Activated CD4-positive, alpha-beta T cell treated with anti-CD3 and anti-CD28 coated beads, Interleukin-2, amount 10 ng/mL, durations not matched to agents 7 days and 5 days (primary cell): ENCODE measurements around the gene FNDC10. TPM values are rescaled to one million over a fixed set of nuclear protein-coding genes. Genes with fewer than 3 reads are reported as not detected.

Experiments
- CTCF ChIA-PET: fragments of 350-600 bp; sonication (Branson Sonifier 250); formaldehyde crosslinking; loops from one replicate; lab custom pipeline; 2021; ENCODE audit warnings: antibody characterized with exemption; lab: Charles Lee
- POLR2A ChIA-PET: fragments of 350-600 bp; sonication (Branson Sonifier 250); formaldehyde crosslinking; loops from one replicate; lab custom pipeline; 2021; ENCODE audit warnings: antibody characterized with exemption; lab: Charles Lee
- DNase-seq: peaks from one replicate; pipeline ENCODE4 v3.0.0-alpha.2; 2020
- H3K27ac Mint-ChIP-seq: one replicate; pipeline ENCODE4 v1.8.0; 2021; ENCODE audit warnings: mild to moderate bottlenecking, moderate library complexity, mixed read lengths
- H3K27me3 Mint-ChIP-seq: one replicate; pipeline ENCODE4 v1.8.0; 2021; ENCODE audit warnings: mixed read lengths
- H3K36me3 Mint-ChIP-seq: one replicate; pipeline ENCODE4 v1.8.0; 2021; ENCODE audit warnings: low read depth, mixed read lengths
- H3K4me1 Mint-ChIP-seq: one replicate; pipeline ENCODE4 v1.8.0; 2021; ENCODE audit warnings: mixed read lengths
- H3K4me3 Mint-ChIP-seq: one replicate; pipeline ENCODE4 v1.8.0; 2021; ENCODE audit warnings: mild to moderate bottlenecking, moderate library complexity, mixed read lengths
- H3K9me3 Mint-ChIP-seq: one replicate; pipeline ENCODE4 v1.8.0; 2021; ENCODE audit warnings: mixed read lengths
- total RNA-seq, 2 experiments: library from RNA; stranded (reverse); gene quantifications; one replicate each; pipeline ENCODE4 v1.2.3, GENCODE V29; 2021

Gene FNDC10
- total RNA-seq, 2 experiments from 2014 or later, result 6.2 to 7.9 TPM

GRCh38 chr1:1617516-1617915 lies 17.6 kb upstream of the FNDC10 start:
- DNase-seq, result no peak
- Mint-ChIP-seq H3K4me3 (peak overlapping the region; percentile 79), H3K9me3 (no peaks in the 10 kb centered on the region), H3K27ac (peak overlapping the region; percentile 76), H3K36me3 (peaks cover 7% of the 10 kb centered on the region), H3K27me3 (no peaks in the 10 kb centered on the region), H3K4me1 (peaks cover 26% of the 10 kb centered on the region)
- ChIA-PET POLR2A (no interaction called here), CTCF (interaction anchor here (0.6 to 1.6 kb wide), 3 partner anchors 12 to 167 kb away, joined by 3 to 6 read pairs (median 3); no protein-coding TSS in a partner anchor)

- DNase-seq, result no peak
- POLR2A ChIA-PET, result no interaction called here
- peak overlapping the region; percentile 76 for H3K27ac Mint-ChIP-seq
- peaks cover 7% of the 10 kb centered on the region for H3K36me3 Mint-ChIP-seq
- no peaks in the 10 kb centered on the region for H3K27me3 Mint-ChIP-seq
- no peaks in the 10 kb centered on the region for H3K9me3 Mint-ChIP-seq
- CTCF ChIA-PET, result interaction anchor here (0.6 to 1.6 kb wide), 3 partner anchors 10 to 63 kb away, joined by 3 to 6 read pairs (median 3); no protein-coding TSS in a partner anchor
- H3K4me3 Mint-ChIP-seq, result peak overlapping the region; percentile 79
- peaks cover 30% of the 10 kb centered on the region for H3K4me1 Mint-ChIP-seq
These were observed 16.9 kb upstream of the FNDC10 start for GRCh38 chr1:1616838-1617237.

GRCh38 chr1:1616045-1616790 lies 16.3 kb upstream of the FNDC10 start:
- Mint-ChIP-seq H3K27me3 (no peaks in the 10 kb centered on the region), H3K4me1 (peaks cover 30% of the 10 kb centered on the region), H3K4me3 (peak overlapping the region; percentile 79), H3K36me3 (peaks cover 7% of the 10 kb centered on the region), H3K27ac (peak overlapping the region; percentile 88), H3K9me3 (no peaks in the 10 kb centered on the region)
- peak; percentile 43 for DNase-seq
- ChIA-PET POLR2A (interaction anchor here (0.5 kb wide), 1 partner anchor 63 kb away, joined by 3 read pairs; no protein-coding TSS in a partner anchor), CTCF (interaction anchor here (0.8 to 1.6 kb wide), 7 partner anchors 10 to 632 kb away, joined by 3 to 6 read pairs (median 3); no protein-coding TSS in a partner anchor)

GRCh38 chr1:1615256-1616044 lies 15.5 kb upstream of the FNDC10 start, which contains the start of gene MIB2:
MIB2 (plus strand) TSS chr1:1615500; CDS start chr1:1623453, 7,953 bp downstream.
- peaks cover 30% of the 10 kb centered on the region for H3K4me1 Mint-ChIP-seq
- H3K4me3 Mint-ChIP-seq, result peak within 1 kb of the TSS; percentile 89
- H3K9me3 Mint-ChIP-seq, result no peaks in the 10 kb centered on the region
- ChIA-PET CTCF (interaction anchor here (0.5 to 1.4 kb wide), 10 partner anchors 11 to 631 kb away, joined by 3 to 4 read pairs (median 3); partner anchors contain the start of gene CCNL2), POLR2A (interaction anchor here (0.5 kb wide), 1 partner anchor 64 kb away, joined by 3 read pairs; no protein-coding TSS in a partner anchor)
- no peaks in the 10 kb centered on the region for H3K27me3 Mint-ChIP-seq
- DNase-seq, result peak; percentile 97
- H3K27ac Mint-ChIP-seq, result peak within 1 kb of the TSS; percentile 97
- peaks cover 7% of the 10 kb centered on the region for H3K36me3 Mint-ChIP-seq

GRCh38 chr1:1614954-1615255 lies 15.0 kb upstream of the FNDC10 start:
- Mint-ChIP-seq H3K36me3 (peaks cover 7% of the 10 kb centered on the region), H3K27me3 (no peaks in the 10 kb centered on the region), H3K9me3 (no peaks in the 10 kb centered on the region), H3K4me3 (peak overlapping the region; percentile 89), H3K27ac (peak overlapping the region; percentile 97), H3K4me1 (peaks cover 30% of the 10 kb centered on the region)
- CTCF ChIA-PET, result interaction anchor here (0.7 to 1.9 kb wide), 8 partner anchors 11 to 631 kb away, joined by 3 to 5 read pairs (median 3); partner anchors contain the start of gene CCNL2
- POLR2A ChIA-PET, result no interaction called here
- no peak for DNase-seq

- Mint-ChIP-seq H3K27ac (peak overlapping the region; percentile 97), H3K36me3 (peaks cover 7% of the 10 kb centered on the region), H3K4me1 (peaks cover 30% of the 10 kb centered on the region), H3K4me3 (peak overlapping the region; percentile 89), H3K27me3 (no peaks in the 10 kb centered on the region), H3K9me3 (no peaks in the 10 kb centered on the region)
- peak; percentile 65 for DNase-seq
- ChIA-PET POLR2A (no interaction called here), CTCF (interaction anchor here (0.5 to 1.9 kb wide), 12 partner anchors 11 to 294 kb away, joined by 3 to 5 read pairs (median 3); partner anchors contain the start of genes CCNL2 and FNDC10)
These were observed 14.4 kb upstream of the FNDC10 start for GRCh38 chr1:1614204-1614953.

- DNase-seq, result no peak
- Mint-ChIP-seq H3K4me3 (peak overlapping the region; percentile 89), H3K4me1 (peaks cover 30% of the 10 kb centered on the region), H3K36me3 (peaks cover 7% of the 10 kb centered on the region), H3K27ac (peak overlapping the region; percentile 97), H3K27me3 (no peaks in the 10 kb centered on the region), H3K9me3 (no peaks in the 10 kb centered on the region)
- CTCF ChIA-PET, result interaction anchor here (0.7 to 1.9 kb wide), 8 partner anchors 10 to 295 kb away, joined by 3 to 5 read pairs (median 3); partner anchors contain the start of gene FNDC10
- POLR2A ChIA-PET, result interaction anchor here (0.6 kb wide), 1 partner anchor 651 kb away, joined by 3 read pairs; no protein-coding TSS in a partner anchor
These were observed 13.7 kb upstream of the FNDC10 start for GRCh38 chr1:1613509-1614082.

- no peak overlapping the region for H3K27ac Mint-ChIP-seq
These were observed 12.1 kb upstream of the FNDC10 start for GRCh38 chr1:1612104-1612400.

GRCh38 chr1:1610796-1611195 lies 10.9 kb upstream of the FNDC10 start:
- H3K4me3 Mint-ChIP-seq, result no peak overlapping the region
- no peak for DNase-seq
- no peaks in the 10 kb centered on the region for H3K27me3 Mint-ChIP-seq
- no peak overlapping the region for H3K27ac Mint-ChIP-seq
- POLR2A ChIA-PET, result no interaction called here
- H3K36me3 Mint-ChIP-seq, result peaks cover 4% of the 10 kb centered on the region
- H3K4me1 Mint-ChIP-seq, result peaks cover 31% of the 10 kb centered on the region
- CTCF ChIA-PET, result no interaction called here
- no peaks in the 10 kb centered on the region for H3K9me3 Mint-ChIP-seq

More at GRCh38 chr1:1612104-1612400, 12.1 kb upstream of the FNDC10 start:
- Mint-ChIP-seq H3K27me3 (no peaks in the 10 kb centered on the region), H3K36me3 (peaks cover 4% of the 10 kb centered on the region), H3K4me1 (peaks cover 31% of the 10 kb centered on the region), H3K4me3 (no peak overlapping the region), H3K9me3 (no peaks in the 10 kb centered on the region)
- ChIA-PET CTCF (no interaction called here), POLR2A (no interaction called here)
- no peak for DNase-seq

- no peaks in the 10 kb centered on the region for H3K27me3 Mint-ChIP-seq
- peaks cover 4% of the 10 kb centered on the region for H3K36me3 Mint-ChIP-seq
- H3K4me3 Mint-ChIP-seq, result no peak overlapping the region
- H3K27ac Mint-ChIP-seq, result no peak overlapping the region
- no peak for DNase-seq
- ChIA-PET CTCF (interaction anchor here (0.7 kb wide), 1 partner anchor 220 kb away, joined by 4 read pairs; no protein-coding TSS in a partner anchor), POLR2A (no interaction called here)
- H3K4me1 Mint-ChIP-seq, result peaks cover 31% of the 10 kb centered on the region
- no peaks in the 10 kb centered on the region for H3K9me3 Mint-ChIP-seq
These were observed 10.0 kb upstream of the FNDC10 start for GRCh38 chr1:1609822-1610485.

GRCh38 chr1:1606232-1606631 lies 6.3 kb upstream of the FNDC10 start:
- POLR2A ChIA-PET, result no interaction called here

More at GRCh38 chr1:1606232-1606631, 6.3 kb upstream of the FNDC10 start:
- Mint-ChIP-seq H3K9me3 (no peaks in the 10 kb centered on the region), H3K4me1 (peaks cover 14% of the 10 kb centered on the region), H3K27ac (no peak overlapping the region), H3K36me3 (no peaks in the 10 kb centered on the region), H3K4me3 (no peak overlapping the region), H3K27me3 (no peaks in the 10 kb centered on the region)
- DNase-seq, result no peak
- CTCF ChIA-PET, result interaction anchor here (1.4 kb wide), 1 partner anchor 9 kb away, joined by 6 read pairs; no protein-coding TSS in a partner anchor
